ENCODE measurements around the gene NDST1.

GRCh38 chr5:150510460-150511263 lies 2.7 kb downstream of the NDST1 start:
- TF ChIP-seq, protein P1, sequence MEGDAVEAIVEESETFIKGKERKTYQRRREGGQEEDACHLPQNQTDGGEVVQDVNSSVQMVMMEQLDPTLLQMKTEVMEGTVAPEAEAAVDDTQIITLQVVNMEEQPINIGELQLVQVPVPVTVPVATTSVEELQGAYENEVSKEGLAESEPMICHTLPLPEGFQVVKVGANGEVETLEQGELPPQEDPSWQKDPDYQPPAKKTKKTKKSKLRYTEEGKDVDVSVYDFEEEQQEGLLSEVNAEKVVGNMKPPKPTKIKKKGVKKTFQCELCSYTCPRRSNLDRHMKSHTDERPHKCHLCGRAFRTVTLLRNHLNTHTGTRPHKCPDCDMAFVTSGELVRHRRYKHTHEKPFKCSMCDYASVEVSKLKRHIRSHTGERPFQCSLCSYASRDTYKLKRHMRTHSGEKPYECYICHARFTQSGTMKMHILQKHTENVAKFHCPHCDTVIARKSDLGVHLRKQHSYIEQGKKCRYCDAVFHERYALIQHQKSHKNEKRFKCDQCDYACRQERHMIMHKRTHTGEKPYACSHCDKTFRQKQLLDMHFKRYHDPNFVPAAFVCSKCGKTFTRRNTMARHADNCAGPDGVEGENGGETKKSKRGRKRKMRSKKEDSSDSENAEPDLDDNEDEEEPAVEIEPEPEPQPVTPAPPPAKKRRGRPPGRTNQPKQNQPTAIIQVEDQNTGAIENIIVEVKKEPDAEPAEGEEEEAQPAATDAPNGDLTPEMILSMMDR (conservative IDR thresholded peaks at IDR 0.05): no peak
- no peak for TF ChIP-seq ZFX (IDR thresholded peaks at IDR 0.05)
